ENCODE measurements around the gene CRYGD. TPM values are rescaled to one million over a fixed set of nuclear protein-coding genes. Genes with fewer than 3 reads are reported as not detected.

The CRYGD gene
- total RNA-seq, 1 donor from 2014 or later, result not detected

DNA sequence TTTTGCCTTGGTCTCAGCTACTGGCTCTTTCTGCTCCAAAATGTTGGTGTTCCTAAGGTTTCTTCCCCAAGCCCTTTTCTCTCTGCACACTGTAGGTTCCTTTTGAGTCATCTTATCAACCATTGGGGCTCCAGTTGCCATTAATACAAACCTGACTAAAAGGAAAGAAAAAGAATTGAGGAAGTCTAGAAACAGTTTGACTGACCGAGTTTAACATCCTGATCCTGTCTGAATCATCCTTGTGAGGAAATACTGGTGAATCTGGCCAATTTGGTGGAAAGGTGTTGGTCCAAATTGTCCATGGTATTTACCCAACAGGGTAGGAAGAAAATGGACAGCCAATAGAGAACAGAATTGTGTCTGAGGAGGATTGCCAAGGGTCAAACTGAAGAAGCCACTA, 38.3 kb downstream of the CRYGD start:
- DNase-seq, result no peak
- Mint-ChIP-seq H3K36me3 (ENCODE audit: low read depth) (no peaks in the 10 kb centered on the region), H3K4me3 (no peak overlapping the region), H3K27ac (no peak overlapping the region), H3K4me1 (no peaks in the 10 kb centered on the region), H3K27me3 (peaks cover 12% of the 10 kb centered on the region), H3K9me3 (peaks cover 8% of the 10 kb centered on the region)
- intact Hi-C loops (cut with micrococcal nuclease), result no loop called here

DNA sequence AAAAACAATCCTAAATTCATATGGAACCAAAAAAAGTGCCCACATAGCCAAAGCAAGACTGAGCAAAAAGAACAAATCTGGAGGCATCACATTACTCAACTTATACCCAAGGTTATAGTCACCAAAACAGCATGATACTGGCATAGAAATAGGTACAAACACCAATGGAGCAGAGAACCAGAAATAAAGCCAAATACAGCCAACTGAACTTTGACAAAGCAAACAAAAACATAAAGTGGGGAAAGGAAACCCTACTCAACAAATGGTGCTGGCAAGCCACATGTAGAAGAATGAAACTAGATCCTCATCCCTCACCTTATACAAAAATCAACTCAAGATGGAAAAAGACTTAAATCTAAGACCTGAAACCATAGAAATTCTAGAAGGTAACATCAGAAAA, 40.5 kb downstream of the CRYGD start:
- DNase-seq, result no peak
- H3K4me3 Mint-ChIP-seq, result no peak overlapping the region
- no peaks in the 10 kb centered on the region for H3K36me3 Mint-ChIP-seq (ENCODE audit: low read depth)
- H3K27me3 Mint-ChIP-seq, result peaks cover 14% of the 10 kb centered on the region
- intact Hi-C loops (cut with micrococcal nuclease), result no loop called here
- H3K27ac Mint-ChIP-seq, result no peak overlapping the region
- no peaks in the 10 kb centered on the region for H3K4me1 Mint-ChIP-seq
- peaks cover 8% of the 10 kb centered on the region for H3K9me3 Mint-ChIP-seq

DNA sequence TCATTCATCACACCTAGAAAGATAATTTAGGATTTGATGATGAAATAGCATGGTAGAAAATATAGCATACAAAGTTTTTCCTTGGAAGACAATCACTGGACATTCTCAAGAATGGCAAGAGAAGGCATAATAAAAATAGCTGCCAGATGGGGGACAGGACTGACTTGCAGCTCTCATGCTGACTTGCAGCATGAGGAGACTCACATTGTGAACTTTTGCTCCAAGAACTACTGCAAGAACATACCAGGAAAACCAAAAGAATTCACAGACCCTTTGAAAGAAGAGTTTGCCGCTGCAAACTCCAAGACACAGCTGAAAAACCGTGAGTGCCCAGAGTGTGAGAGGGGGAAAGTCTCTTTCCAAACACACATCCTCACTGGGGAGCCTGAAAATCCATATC, 47.0 kb downstream of the CRYGD start:
- Mint-ChIP-seq H3K4me3 (no peak overlapping the region), H3K4me1 (no peaks in the 10 kb centered on the region), H3K9me3 (peaks cover 3% of the 10 kb centered on the region), H3K27me3 (peaks cover 12% of the 10 kb centered on the region), H3K27ac (no peak overlapping the region), H3K36me3 (ENCODE audit: low read depth) (no peaks in the 10 kb centered on the region)
- DNase-seq, result no peak
- intact Hi-C loops (cut with micrococcal nuclease), result loop anchor here (10.0 kb wide), 1 partner anchor 1382 kb away; no protein-coding TSS in a partner anchor

DNA sequence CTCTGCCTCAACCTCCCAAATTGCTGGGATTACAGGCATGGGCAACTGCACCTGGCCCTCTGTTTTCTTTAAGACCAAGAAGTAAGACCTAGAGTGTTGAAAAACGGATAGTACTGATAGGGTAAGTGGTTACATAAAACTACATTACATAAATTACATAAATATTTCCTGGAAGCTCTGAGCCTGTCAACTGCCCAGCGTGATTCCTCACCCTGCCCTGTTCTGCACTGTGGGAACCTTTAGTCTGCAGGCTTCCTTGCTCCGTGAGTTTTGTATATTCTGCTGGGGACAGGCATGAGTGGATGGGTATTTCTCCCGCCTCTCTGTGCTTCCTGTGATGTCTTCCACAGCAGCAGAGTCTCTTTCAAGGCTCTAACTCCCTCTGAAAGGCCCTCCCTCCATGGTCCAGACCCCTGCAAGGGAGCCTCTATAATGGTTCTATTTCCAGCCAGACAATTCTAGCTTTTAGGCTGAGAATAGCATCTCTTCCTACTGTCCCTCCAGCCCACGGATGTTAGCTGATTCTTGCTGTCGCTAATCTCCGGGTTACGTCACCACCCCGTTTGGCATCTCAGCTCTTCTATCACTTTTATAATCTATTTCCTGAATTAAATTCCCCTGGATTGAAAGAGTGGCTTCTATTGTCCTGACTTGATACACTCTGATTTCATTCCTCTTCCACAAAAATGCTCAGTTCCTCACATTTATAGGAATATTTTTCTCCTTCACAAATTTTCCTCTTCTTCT, 49.5 kb downstream of the CRYGD start:
- Mint-ChIP-seq H3K9me3 (no peaks in the 10 kb centered on the region), H3K27me3 (peaks cover 8% of the 10 kb centered on the region), H3K4me1 (no peaks in the 10 kb centered on the region), H3K4me3 (no peak overlapping the region), H3K36me3 (ENCODE audit: low read depth) (no peaks in the 10 kb centered on the region), H3K27ac (no peak overlapping the region)
- intact Hi-C loops (cut with micrococcal nuclease), result loop anchor here (10.0 kb wide), 1 partner anchor 1380 kb away; no protein-coding TSS in a partner anchor
- DNase-seq, result no peak

DNA sequence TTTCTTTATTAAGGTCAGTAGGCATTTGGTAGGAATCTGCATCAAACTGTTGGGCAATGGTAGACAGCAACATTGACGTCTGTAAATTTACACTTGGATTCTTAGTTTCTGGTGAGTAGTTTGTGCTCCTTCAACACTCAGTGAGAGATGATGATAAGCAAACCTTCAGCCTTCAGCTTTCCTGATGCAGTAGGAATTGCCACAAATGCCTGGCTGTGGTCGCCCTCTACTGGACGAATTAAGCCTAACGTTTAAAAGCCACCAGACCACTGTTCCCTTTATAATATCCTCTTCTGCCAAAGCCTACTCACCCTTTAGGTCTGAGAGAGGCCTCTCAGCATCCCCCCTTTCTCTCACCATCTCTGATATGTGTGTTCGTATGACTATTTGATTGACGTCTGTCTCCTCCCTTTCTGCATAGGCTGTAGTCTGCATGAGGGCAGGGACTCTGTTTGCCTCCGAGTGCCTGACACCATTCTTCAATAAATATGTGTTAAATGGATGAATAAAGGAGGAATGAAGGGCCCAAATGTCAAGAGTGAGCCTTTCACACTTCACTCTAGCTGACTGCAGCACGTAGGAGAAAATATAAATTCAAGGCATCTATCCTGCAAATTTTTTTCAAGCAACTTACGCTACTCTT, 52.0 kb downstream of the CRYGD start:
- H3K9me3 Mint-ChIP-seq, result no peaks in the 10 kb centered on the region
- no peaks in the 10 kb centered on the region for H3K36me3 Mint-ChIP-seq (ENCODE audit: low read depth)
- peak; percentile 86 for DNase-seq
- peaks cover 6% of the 10 kb centered on the region for H3K27me3 Mint-ChIP-seq
- intact Hi-C loops (cut with micrococcal nuclease), result loop anchor here (1.0 to 10.0 kb wide), 2 partner anchors 326 to 1378 kb away; no protein-coding TSS in a partner anchor
- H3K27ac Mint-ChIP-seq, result no peak overlapping the region
- no peaks in the 10 kb centered on the region for H3K4me1 Mint-ChIP-seq
- no peak overlapping the region for H3K4me3 Mint-ChIP-seq

Other genes starting within 250 kb of the CRYGD start
- 5.8 and 6.6 TPM in 2 replicates for gene PLEKHM3, start 99.0 kb downstream of the CRYGD start, total RNA-seq
- gene CRYGC, start 5.3 kb upstream of the CRYGD start, total RNA-seq, result not detected in 2 replicates
- not detected in 2 replicates for gene CRYGB, start 21.6 kb upstream of the CRYGD start, total RNA-seq
- gene CRYGA, start 39.1 kb upstream of the CRYGD start, total RNA-seq, result not detected in 2 replicates
- gene C2orf80, start 65.5 kb upstream of the CRYGD start, total RNA-seq, result not detected in 2 replicates
- 25.4 and 26.0 TPM in 2 replicates for gene IDH1, start 130.5 kb upstream of the CRYGD start, total RNA-seq
- 27.3 and 29.4 TPM in 2 replicates for gene PIKFYVE, start 141.7 kb upstream of the CRYGD start, total RNA-seq